Smooth muscle cell (in vitro differentiated cells): ENCODE results near the gene HADHA. TPM values are rescaled to one million over a fixed set of nuclear protein-coding genes. Genes with fewer than 3 reads are reported as not detected.

Experiments used
- DNase-seq: peaks from one replicate; lab custom pipeline; 2025; ENCODE audit not compliant: unreplicated experiment; lab: John Stamatoyannopoulos, UW
- H2AFZ ChIP-seq: fragments of 200-600 bp; sonication (generic); 2 replicates; pipeline ENCODE4 v1.6.0; 2016; ENCODE audit warnings: antibody characterized with exemption, low read depth, mild to moderate bottlenecking
- H3F3A ChIP-seq: fragments of 200-600 bp; sonication (generic); 2 replicates; pipeline ENCODE4 v1.6.0; 2017; ENCODE audit warnings: antibody characterized with exemption, low read depth
- H3K27ac ChIP-seq: fragments of 200-600 bp; sonication (generic); 2 replicates; pipeline ENCODE4 v1.5.1; 2016; ENCODE audit warnings: low read depth, mild to moderate bottlenecking
- H3K27me3 ChIP-seq: fragments of 200-600 bp; sonication (generic); 2 replicates; pipeline ENCODE4 v1.6.1; 2016; ENCODE audit warnings: low read depth, mild to moderate bottlenecking
- H3K36me3 ChIP-seq: fragments of 200-600 bp; sonication (generic); 2 replicates; pipeline ENCODE4 v1.5.1; 2016; ENCODE audit warnings: low read depth
- H3K4me1 ChIP-seq: fragments of 200-600 bp; sonication (generic); 2 replicates; pipeline ENCODE4 v1.5.1; 2016; ENCODE audit warnings: low read depth
- H3K4me2 ChIP-seq: fragments of 200-600 bp; sonication (generic); 2 replicates; pipeline ENCODE4 v1.6.0; 2016; ENCODE audit warnings: mild to moderate bottlenecking
- H3K4me3 ChIP-seq: fragments of 200-600 bp; sonication (generic); 2 replicates; pipeline ENCODE4 v1.5.1; 2016; ENCODE audit warnings: mild to moderate bottlenecking
- H3K79me2 ChIP-seq: fragments of 200-600 bp; sonication (generic); 2 replicates; pipeline ENCODE4 v1.6.0; 2016; ENCODE audit warnings: low read depth, mild to moderate bottlenecking
- H3K9ac ChIP-seq: fragments of 200-600 bp; sonication (generic); 2 replicates; pipeline ENCODE4 v1.6.0; 2016; ENCODE audit warnings: low read depth
- H3K9me3 ChIP-seq: fragments of 200-600 bp; sonication (generic); replicated peaks from 2 replicates; pipeline ENCODE4 v1.5.1; 2016; ENCODE audit warnings: low read depth
- H4K20me1 ChIP-seq: fragments of 200-600 bp; sonication (generic); 2 replicates; pipeline ENCODE4 v1.6.0; 2016; ENCODE audit warnings: low read depth
- CTCF ChIP-seq: fragments of 200-600 bp; sonication (generic); IDR thresholded peaks from 2 replicates; pipeline ENCODE4 v1.5.1; 2017; ENCODE audit warnings: borderline replicate concordance, mild to moderate bottlenecking, antibody characterized with exemption; ENCODE audit not compliant: insufficient read depth, poor library complexity, severe bottlenecking
- WGBS: methylation state at CpG from one replicate; pipeline ENCODE4 v1.1.7; 2016; ENCODE audit warnings: low lambda C conversion rate; 5-methylcytosine and 5-hydroxymethylcytosine counted together
- polyA plus RNA-seq: library from polyadenylated mRNA; unstranded; fragments of >200 nt; fragmentation: Nextera tagmentation; extraction: Ambion mirVana; gene quantifications from 2 replicates; pipeline ENCODE4 v1.2.1, GENCODE V29; 2016
- total RNA-seq: library from RNA; depleted of rRNA; stranded (reverse); fragments of >200 nt; gene quantifications from 2 replicates; pipeline ENCODE4 v1.2.3, GENCODE V29; 2014

Gene HADHA
- total and polyA plus RNA-seq, 2 experiments from 2014 or later = 96.9 to 111 TPM

- Histone ChIP-seq H3K9me3 (no peaks in the 10 kb centered on the region), H3K9ac (no peak overlapping the region), H4K20me1 (no peaks in the 10 kb centered on the region), H3K36me3 (peaks cover 10% of the 10 kb centered on the region), H3K27me3 (no peaks in the 10 kb centered on the region), H3K79me2 (no peaks in the 10 kb centered on the region), H3K27ac (no peak overlapping the region), H2AFZ (no peak overlapping the region), H3K4me3 (no peak overlapping the region), H3K4me1 (no peaks in the 10 kb centered on the region), H3F3A (no peaks in the 10 kb centered on the region), H3K4me2 (no peak overlapping the region)
- no peak for DNase-seq
- 97% methylated on average over 3 of the region's 3 CpGs for WGBS
- TF ChIP-seq CTCF = no peak
Observed at GRCh38 chr2:26285931-26286330, 41.5 kb upstream of the HADHA start.

DNA sequence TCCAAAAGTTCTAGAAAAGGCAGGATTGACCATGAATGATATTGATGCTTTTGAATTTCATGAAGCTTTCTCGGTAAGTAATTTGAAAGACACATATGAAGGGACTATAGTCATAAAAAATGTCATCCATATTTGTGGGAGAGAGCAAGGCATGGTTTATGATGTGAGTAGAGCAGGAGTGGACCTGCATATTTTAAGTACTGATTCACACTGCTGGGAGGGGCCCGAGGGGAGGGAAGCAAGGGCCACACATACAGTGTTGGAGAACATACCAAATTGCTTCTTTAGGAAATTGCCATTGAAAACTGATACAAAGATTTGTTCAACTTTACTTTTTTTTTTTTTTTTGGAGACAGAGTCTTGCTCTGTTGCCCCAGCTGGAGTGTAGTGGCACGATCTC lies 39.7 kb upstream of the HADHA start:
- no peaks in the 10 kb centered on the region for H3F3A ChIP-seq
- no peaks in the 10 kb centered on the region for H3K27me3 ChIP-seq
- no peak for TF ChIP-seq CTCF
- H3K36me3 ChIP-seq = peaks cover 18% of the 10 kb centered on the region
- no peak for DNase-seq
- H3K27ac ChIP-seq = peak overlapping the region; percentile 21
- H4K20me1 ChIP-seq = no peaks in the 10 kb centered on the region
- no peak overlapping the region for H3K9ac ChIP-seq
- H3K79me2 ChIP-seq = no peaks in the 10 kb centered on the region
- no peak overlapping the region for H3K4me2 ChIP-seq
- H3K4me3 ChIP-seq = no peak overlapping the region
- H3K9me3 ChIP-seq = no peaks in the 10 kb centered on the region
- no peak overlapping the region for H2AFZ ChIP-seq
- no peaks in the 10 kb centered on the region for H3K4me1 ChIP-seq
- WGBS = 85% methylated on average over 3 of the region's 3 CpGs

DNA sequence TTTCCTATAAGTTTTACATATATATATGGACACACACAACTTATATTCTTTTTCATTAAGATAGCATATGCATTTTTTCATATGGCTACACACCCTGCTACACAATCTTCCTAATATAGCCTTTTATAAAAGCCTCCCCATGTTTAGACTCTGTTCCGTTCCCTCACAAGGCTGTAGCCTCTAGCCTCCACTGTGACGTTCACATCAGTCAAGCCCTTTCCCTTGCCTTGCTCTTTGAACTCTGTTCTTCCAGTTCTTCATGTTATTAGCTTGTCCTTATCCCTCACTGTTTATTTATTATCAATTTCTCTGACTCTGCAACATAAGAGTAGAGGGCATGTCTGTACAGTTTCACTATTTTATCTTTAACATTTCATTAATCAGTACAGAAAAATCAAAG lies 39.2 kb upstream of the HADHA start:
- TF ChIP-seq CTCF = no peak
- Histone ChIP-seq H3K79me2 (no peaks in the 10 kb centered on the region), H3K4me1 (no peaks in the 10 kb centered on the region), H3K4me3 (no peak overlapping the region), H3K4me2 (no peak overlapping the region), H3K27ac (peak overlapping the region; percentile 21), H3K9me3 (no peaks in the 10 kb centered on the region), H2AFZ (no peak overlapping the region), H4K20me1 (no peaks in the 10 kb centered on the region), H3K36me3 (peaks cover 23% of the 10 kb centered on the region), H3K27me3 (no peaks in the 10 kb centered on the region), H3K9ac (no peak overlapping the region), H3F3A (no peaks in the 10 kb centered on the region)
- 97% methylated on average over 2 of the region's 2 CpGs for WGBS
- DNase-seq = no peak

DNA sequence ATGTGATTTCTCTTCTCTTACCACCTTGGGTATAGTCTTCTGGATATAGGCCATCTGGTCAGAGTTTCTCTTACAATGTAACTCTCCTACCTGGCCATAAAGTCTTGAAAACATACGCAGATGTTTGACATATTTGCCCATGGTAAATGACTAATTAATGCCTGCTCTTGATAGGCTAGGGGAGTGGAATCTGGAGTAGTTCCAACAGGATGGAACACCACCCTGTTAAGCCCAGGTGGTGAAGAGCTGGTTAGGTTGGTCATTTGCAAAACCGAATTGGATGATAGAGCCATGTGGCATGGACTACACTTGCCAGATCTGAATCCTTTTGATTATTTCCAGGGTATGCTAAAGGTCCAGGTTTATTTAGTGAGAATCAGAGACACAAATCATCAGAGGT lies 36.8 kb upstream of the HADHA start:
- Histone ChIP-seq H3K9ac (no peak overlapping the region), H3F3A (no peaks in the 10 kb centered on the region), H3K27ac (no peak overlapping the region), H3K27me3 (no peaks in the 10 kb centered on the region), H3K36me3 (peaks cover 32% of the 10 kb centered on the region), H2AFZ (no peak overlapping the region), H3K4me1 (no peaks in the 10 kb centered on the region), H4K20me1 (no peaks in the 10 kb centered on the region), H3K4me2 (no peak overlapping the region), H3K4me3 (no peak overlapping the region), H3K79me2 (no peaks in the 10 kb centered on the region), H3K9me3 (no peaks in the 10 kb centered on the region)
- TF ChIP-seq CTCF = no peak
- no peak for DNase-seq
- 100% methylated on average over 2 of the region's 2 CpGs for WGBS
